Panc1 (cell line): ENCODE results near the gene PLA2G2C.

Source experiments
- CTCF ChIP-seq: fragments of 450-650 bp; IDR thresholded peaks from 2 replicates; pipeline ENCODE4 v1.5.1; 2017; ENCODE audit warnings: mild to moderate bottlenecking
- POLR2AphosphoS5 ChIP-seq: IDR thresholded peaks from 2 replicates; pipeline ENCODE4 v1.6.1; 2012; ENCODE audit warnings: mild to moderate bottlenecking, low read depth, low read length, moderate library complexity
- REST ChIP-seq, 2 experiments: IDR thresholded peaks; 2 replicates each; pipeline ENCODE4 v1.6.1; 2011 to 2012; ENCODE audit warnings: low read depth in 2 of 2, control low read depth in 1 of 2, low read length in 1 of 2, mild to moderate bottlenecking in 1 of 2, moderate library complexity in 1 of 2; ENCODE audit not compliant: insufficient read depth in 1 of 2
- SIN3A ChIP-seq: IDR thresholded peaks from 2 replicates; pipeline ENCODE4 v1.6.1; 2012; ENCODE audit warnings: low read depth, mild to moderate bottlenecking, low read length, moderate library complexity, borderline replicate concordance; ENCODE audit not compliant: insufficient read depth

DNA sequence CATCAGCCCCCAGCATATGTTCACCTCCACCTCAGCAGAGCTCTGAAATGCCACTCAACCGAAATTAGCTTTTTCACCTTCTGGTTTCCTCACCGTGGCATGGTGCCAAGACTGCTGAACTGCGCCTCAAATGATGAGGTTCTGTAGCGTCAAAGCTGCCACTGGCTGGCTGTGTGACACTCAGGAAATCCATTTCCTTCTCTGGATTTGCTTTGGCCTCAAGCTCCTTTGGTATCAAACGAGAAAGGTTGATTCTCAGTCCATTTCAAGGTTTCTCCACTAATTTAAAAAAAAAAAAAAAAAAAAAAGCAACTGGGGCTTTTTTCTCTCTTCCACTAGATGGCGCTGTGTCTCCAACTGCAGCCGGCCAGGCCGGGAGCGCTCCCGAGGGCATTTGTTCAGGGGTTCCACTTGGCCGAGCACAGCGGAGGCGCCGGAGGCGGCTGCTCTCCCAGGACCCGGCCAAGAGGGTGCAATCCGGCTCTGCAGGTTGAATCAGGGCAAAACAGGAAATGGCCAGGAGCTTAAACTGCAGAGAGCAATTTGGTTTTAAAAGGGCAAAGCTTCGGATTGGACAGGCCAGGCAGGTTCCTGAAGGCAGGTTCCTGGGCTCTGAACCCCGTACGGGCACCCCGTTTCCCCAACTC, 26.5 kb upstream of the PLA2G2C start:
- TF ChIP-seq POLR2AphosphoS5 (no peak), CTCF (peak; percentile 94), SIN3A (no peak), REST (IDR thresholded peaks at IDR 0.05; ENCODE audit: insufficient read depth in 1 of 2, low read depth in 2 of 2, low read length in 1 of 2) (no peak)
